IMR-90 (cell line): Measurements from ENCODE around the gene SLC29A1. TPM values are rescaled to one million over a fixed set of nuclear protein-coding genes. Genes with fewer than 3 reads are reported as not detected.

ENCODE experiments used
- ATAC-seq: fragments of 200-7000 bp; cut with Tn5 transposase; 2 replicates; pipeline ENCODE4 v1.9.1; 2020; ENCODE audit warnings: low read depth, mild to moderate bottlenecking, moderate library complexity
- BruUV-seq: library from RNA; stranded (reverse); fragments of 400-500 nt; replicated peaks from 2 replicates; lab custom pipeline; 2021; lab: Mats Ljungman, UMichigan
- CTCF ChIA-PET: fragments of 300-600 bp; formaldehyde crosslinking; extraction: SDS; loops from one replicate; lab custom pipeline; 2021; ENCODE audit warnings: antibody characterized with exemption; lab: Yijun Ruan, JAX
- POLR2A ChIA-PET: fragments of 300-600 bp; sonication (Branson Sonifier 250); formaldehyde crosslinking; loops from one replicate; lab custom pipeline; 2022; ENCODE audit warnings: antibody characterized with exemption; ENCODE audit not compliant: unreplicated experiment; lab: Charles Lee
- DNase-seq: peaks from one replicate; pipeline ENCODE4 v3.0.0; 2013
- H2AFZ ChIP-seq: replicated peaks from 2 replicates; pipeline ENCODE3; 2013; ENCODE audit warnings: low read length, mild to moderate bottlenecking; ENCODE audit not compliant: poor library complexity
- H2AK5ac ChIP-seq: 2 replicates; pipeline ENCODE4 v1.6.1; 2013; ENCODE audit warnings: low read depth, low read length, inconsistent platforms
- H2AK9ac ChIP-seq: replicated peaks from 2 replicates; pipeline ENCODE3; 2013; ENCODE audit warnings: mild to moderate bottlenecking, low read depth, low read length, moderate library complexity; ENCODE audit not compliant: poor library complexity
- H2BK120ac ChIP-seq: 2 replicates; pipeline ENCODE4 v1.6.1; 2013; ENCODE audit warnings: low read depth, low read length, inconsistent platforms
- H2BK15ac ChIP-seq: 3 replicates; pipeline ENCODE4 v1.6.1; 2013; ENCODE audit warnings: low read depth, low read length, inconsistent platforms
- H2BK20ac ChIP-seq: 2 replicates; pipeline ENCODE4 v1.6.1; 2013; ENCODE audit warnings: low read depth, mild to moderate bottlenecking, inconsistent platforms, low read length, moderate library complexity
- H2BK5ac ChIP-seq: 2 replicates; pipeline ENCODE4 v1.6.1; 2013; ENCODE audit warnings: mild to moderate bottlenecking, low read depth, low read length, inconsistent platforms; ENCODE audit not compliant: poor library complexity, severe bottlenecking
- H3K14ac ChIP-seq: replicated peaks from 2 replicates; pipeline ENCODE4 v1.6.1; 2013; ENCODE audit warnings: low read depth, low read length, inconsistent platforms
- H3K18ac ChIP-seq: 2 replicates; pipeline ENCODE4 v1.6.1; 2013; ENCODE audit warnings: low read depth, low read length, control low read depth
- H3K23ac ChIP-seq: 2 replicates; pipeline ENCODE4 v1.6.1; 2013; ENCODE audit warnings: low read depth, low read length, inconsistent platforms
- H3K27ac ChIP-seq: 2 replicates; pipeline ENCODE4 v1.5.1; 2013; ENCODE audit warnings: mild to moderate bottlenecking, control low read depth, low read length; ENCODE audit not compliant: insufficient read depth
- H3K27me3 ChIP-seq: 2 replicates; pipeline ENCODE4 v1.6.1; 2013; ENCODE audit warnings: low read length; ENCODE audit not compliant: control insufficient read depth, insufficient read depth
- H3K36me3 ChIP-seq: 2 replicates; pipeline ENCODE4 v1.6.1; 2013; ENCODE audit warnings: low read length, mixed read lengths; ENCODE audit not compliant: control insufficient read depth, insufficient read depth
- H3K4ac ChIP-seq: 2 replicates; pipeline ENCODE4 v1.6.1; 2013; ENCODE audit warnings: low read depth, low read length, inconsistent platforms
- H3K4me1 ChIP-seq: 2 replicates; pipeline ENCODE4 v1.6.1; 2013; ENCODE audit warnings: low read length, mixed read lengths; ENCODE audit not compliant: control insufficient read depth, insufficient read depth
- H3K4me2 ChIP-seq: 2 replicates; pipeline ENCODE4 v1.6.1; 2013; ENCODE audit warnings: low read depth, mild to moderate bottlenecking, control low read depth, low read length, moderate library complexity
- H3K4me3 ChIP-seq: 2 replicates; pipeline ENCODE4 v1.5.1; 2013; ENCODE audit warnings: low read depth, mild to moderate bottlenecking, control low read depth, low read length, moderate library complexity; ENCODE audit not compliant: insufficient read depth
- H3K56ac ChIP-seq: 2 replicates; pipeline ENCODE4 v1.6.1; 2013; ENCODE audit warnings: low read length, inconsistent platforms; ENCODE audit not compliant: insufficient read depth; ENCODE audit errors: extremely low read depth
- H3K79me1 ChIP-seq, 2 experiments: 2 replicates each; pipeline ENCODE4 v1.6.1; 2013; ENCODE audit warnings: low read length in 2 of 2, inconsistent platforms in 1 of 2, low read depth in 1 of 2
- H3K9ac ChIP-seq: 2 replicates; pipeline ENCODE4 v1.6.1; 2013; ENCODE audit warnings: low read depth, low read length, control low read depth
- H3K9me1 ChIP-seq: 2 replicates; pipeline ENCODE4 v1.6.1; 2013; ENCODE audit warnings: low read length, inconsistent platforms; ENCODE audit not compliant: insufficient read depth
- H3K9me3 ChIP-seq: 2 replicates; pipeline ENCODE4 v1.6.1; 2013; ENCODE audit warnings: low read length; ENCODE audit not compliant: control insufficient read depth, insufficient read depth
- H4K20me1 ChIP-seq: 2 replicates; pipeline ENCODE4 v1.6.1; 2013; ENCODE audit warnings: low read length, inconsistent platforms; ENCODE audit not compliant: insufficient read depth
- H4K5ac ChIP-seq: 2 replicates; pipeline ENCODE4 v1.6.1; 2013; ENCODE audit warnings: mild to moderate bottlenecking, low read depth, low read length, control low read depth
- H4K8ac ChIP-seq, 2 experiments: 2 replicates each; pipeline ENCODE4 v1.6.1; 2013; ENCODE audit warnings: low read depth in 2 of 2, low read length in 2 of 2, control low read depth in 1 of 2, inconsistent platforms in 1 of 2
- H4K91ac ChIP-seq: 2 replicates; pipeline ENCODE4 v1.6.1; 2013; ENCODE audit warnings: low read depth, low read length, inconsistent platforms; ENCODE audit not compliant: insufficient read depth
- FOS ChIP-seq: fragments of 150-350 bp; IDR thresholded peaks from 2 replicates; pipeline ENCODE4 v1.6.1; 2016; ENCODE audit warnings: low read depth, low read length
- MAFK ChIP-seq: IDR thresholded peaks from 2 replicates; pipeline ENCODE4 v1.6.1; 2012; ENCODE audit warnings: low read depth, low read length, improper control_type of control experiment
- POLR2A ChIP-seq: IDR thresholded peaks from 2 replicates; pipeline ENCODE4 v1.6.1; 2012; ENCODE audit warnings: mild to moderate bottlenecking, low read depth, low read length
- RAD21 ChIP-seq: IDR thresholded peaks from 2 replicates; pipeline ENCODE4 v1.6.1; 2012; ENCODE audit warnings: low read length, improper control_type of control experiment
- WGBS, 2 experiments: methylation state at CpG; one replicate each; pipeline versions ENCODE4 v1.1.5 to v1.1.7; 2013; ENCODE audit warnings: missing lambda C conversion rate in 2 of 2; ENCODE audit not compliant: insufficient read length in 1 of 2; ENCODE audit errors: extremely low coverage in 2 of 2; 5-methylcytosine and 5-hydroxymethylcytosine counted together
- dilution Hi-C: fragments of 300-500 bp; cut with HindIII; formaldehyde crosslinking; loops from one replicate; pipeline ENCODE4 v1.14.3; 2018; ENCODE audit warnings: low sequenced_read_pairs; ENCODE audit not compliant: unreplicated experiment
- in situ Hi-C: fragments of 300-500 bp; cut with MboI; formaldehyde crosslinking; loops from 3 replicates; pipeline ENCODE4 v1.14.3; 2019; ENCODE audit warnings: low sequenced_read_pairs, inconsistent platforms, mixed read lengths
- intact Hi-C: fragments of 100-400 bp; cut with micrococcal nuclease; formaldehyde crosslinking; loops from 2 replicates; pipeline ENCODE4 v1.10.0; 2022
- polyA plus RNA-seq, 3 experiments: library from polyadenylated mRNA; depleted of rRNA; stranded (reverse); fragments of >200 nt; gene quantifications; 2 replicates each; pipeline ENCODE4 v1.2.3, GENCODE V29; 2012; ENCODE audit warnings: low replicate concordance in 1 of 3
- total RNA-seq: library from RNA; depleted of rRNA; stranded (reverse); fragments of >200 nt; gene quantifications from 2 replicates; pipeline ENCODE4 v1.2.3, GENCODE V29; 2012
- TF ChIP-seq, protein P1 (sequence below): fragments of 150-350 bp; IDR thresholded peaks from 2 replicates; pipeline ENCODE4 v1.6.1; 2017; ENCODE audit warnings: mild to moderate bottlenecking, antibody characterized with exemption, low read length, low read depth

The SLC29A1 gene
- total and polyA plus RNA-seq, 2 of the 4 experiments (the other 2 are of a cell fraction): 4.1 to 22.1 TPM

GRCh38 chr6:44265722-44266233, 42.4 kb downstream of the SLC29A1 start:
- Histone ChIP-seq H3K4ac (no peak overlapping the region), H3K9ac (no peak overlapping the region), H3K4me2 (peak overlapping the region; percentile 47), H2AK9ac (no peak overlapping the region), H2BK20ac (no peak overlapping the region), H4K8ac (peak overlapping the region in 1 of 2 experiments; percentile 73; a peak in 1 of 4 replicates), H3K9me1 (peaks cover 14% of the 10 kb centered on the region), H4K91ac (no peak overlapping the region), H3K36me3 (no peaks in the 10 kb centered on the region), H3K4me1 (peaks cover 22% of the 10 kb centered on the region), H4K20me1 (peaks cover 9% of the 10 kb centered on the region), H3K4me3 (no peak overlapping the region), H2BK120ac (no peak overlapping the region), H3K18ac (no peak overlapping the region), H3K56ac (no peak overlapping the region), H4K5ac (no peak overlapping the region), H3K27ac (no peak overlapping the region), H3K14ac (no peak overlapping the region), H3K79me1 (peaks cover 24 to 37% of the 10 kb centered on the region in 2 experiments), H2AFZ (peak overlapping the region; percentile 77), H2AK5ac (no peak overlapping the region), H2BK15ac (no peak overlapping the region), H3K9me3 (no peaks in the 10 kb centered on the region), H3K27me3 (peaks cover 23% of the 10 kb centered on the region), H3K23ac (no peak overlapping the region), H2BK5ac (no peak overlapping the region)
- ATAC-seq (no peak), DNase-seq (no peak)
- 70 to 100% methylated on average over 1 to 10 of the region's 17 CpGs for WGBS, 2 experiments
- CTCF ChIA-PET: interaction anchor here (1.8 kb wide), 1 partner anchor 9 kb away, joined by 4 read pairs; no protein-coding TSS in a partner anchor
- TF ChIP-seq, protein P1, sequence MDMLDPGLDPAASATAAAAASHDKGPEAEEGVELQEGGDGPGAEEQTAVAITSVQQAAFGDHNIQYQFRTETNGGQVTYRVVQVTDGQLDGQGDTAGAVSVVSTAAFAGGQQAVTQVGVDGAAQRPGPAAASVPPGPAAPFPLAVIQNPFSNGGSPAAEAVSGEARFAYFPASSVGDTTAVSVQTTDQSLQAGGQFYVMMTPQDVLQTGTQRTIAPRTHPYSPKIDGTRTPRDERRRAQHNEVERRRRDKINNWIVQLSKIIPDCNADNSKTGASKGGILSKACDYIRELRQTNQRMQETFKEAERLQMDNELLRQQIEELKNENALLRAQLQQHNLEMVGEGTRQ: no peak
- no peak for TF ChIP-seq RAD21
- peak; percentile 57; the same call in 1 of the 2 replicates for TF ChIP-seq FOS
- no peak for TF ChIP-seq POLR2A
- no peak for TF ChIP-seq MAFK
- POLR2A ChIA-PET: no interaction called here
- intact Hi-C loops: no loop called here
- no TSS peak for BruUV-seq
- dilution Hi-C loops: no loop called here
- in situ Hi-C loops: no loop called here
